ENCODE results near the gene TRIM46. TPM values are rescaled to one million over a fixed set of nuclear protein-coding genes. Genes with fewer than 3 reads are reported as not detected.
"Not testable (repeated sequence)": the region's sequence is repeated elsewhere in the genome, so short reads cannot be mapped to it uniquely, and the experiment has no call there.

Gene TRIM46
- total and polyA plus RNA-seq, 8 donors: 0.19 to 4.1 (median 0.39) TPM

- no peaks in the 10 kb centered on the region for H3K27me3 ChIP-seq
- peak within 1 kb of the TSS; percentile 95 to 98 (median 97) for H3K27ac ChIP-seq
- H3K9me3 ChIP-seq: no peaks in the 10 kb centered on the region
- ATAC-seq: peak; percentile 85 to 87 (median 86)
- DNase-seq: peak; percentile 81 to 95 (median 88)
- 0% methylated on average over 53 to 64 of the region's 64 CpGs for WGBS, 2 donors
- H3K4me3 ChIP-seq: peak within 1 kb of the TSS; percentile 65 to 86 (median 76)
- no peak for FAIRE-seq
- intact Hi-C loops (cut with DNase I): no loop called here
- no peaks in the 10 kb centered on the region for H3K36me3 ChIP-seq
- no peak for TF ChIP-seq CTCF (IDR thresholded peaks at IDR 0.05)
- peaks cover 0 to 15% (median 0%) of the 10 kb centered on the region in 3 donors for H3K4me1 ChIP-seq
Observed at GRCh38 chr1:155208541-155209311, 35.1 kb downstream of the TRIM46 start, which contains the start of gene MTX1. TSS of gene MTX1 (plus strand) at chr1:155208695. CDS start at chr1:155208805, 110 bp downstream.

- no peak for ATAC-seq
- DNase-seq: no peak
- no peak for TF ChIP-seq CTCF (IDR thresholded peaks at IDR 0.05)
- Histone ChIP-seq H3K36me3 (no peaks in the 10 kb centered on the region), H3K27me3 (no peaks in the 10 kb centered on the region), H3K4me3 (peak overlapping the region; percentile 65 to 86 (median 76)), H3K9me3 (no peaks in the 10 kb centered on the region), H3K27ac (peak overlapping the region; percentile 95 to 98 (median 97)), H3K4me1 (peaks cover 0 to 15% (median 0%) of the 10 kb centered on the region in 3 donors)
- intact Hi-C loops (cut with DNase I): no loop called here
- no peak for FAIRE-seq
- 3 to 4% methylated on average over 13 of the region's 13 CpGs for WGBS, 2 donors
Observed at GRCh38 chr1:155209312-155209721, 35.7 kb downstream of the TRIM46 start.

GRCh38 chr1:155210314-155211104, 36.9 kb downstream of the TRIM46 start:
- Histone ChIP-seq H3K4me3 (no peak overlapping the region), H3K27me3 (no peaks in the 10 kb centered on the region), H3K27ac (no peak overlapping the region), H3K36me3 (no peaks in the 10 kb centered on the region), H3K9me3 (no peaks in the 10 kb centered on the region), H3K4me1 (peaks cover 0 to 15% (median 0%) of the 10 kb centered on the region in 3 donors)
- FAIRE-seq: no peak
- TF ChIP-seq CTCF (IDR thresholded peaks at IDR 0.05): no peak
- intact Hi-C loops (cut with DNase I): no loop called here
- DNase-seq: no peak
- WGBS, 2 donors: 74% methylated on average over 4 of the region's 4 CpGs
- ATAC-seq: no peak

GRCh38 chr1:155211381-155212050, 37.9 kb downstream of the TRIM46 start:
- H3K9me3 ChIP-seq; H3K4me3 ChIP-seq; intact Hi-C loops (cut with DNase I); H3K27ac ChIP-seq; H3K27me3 ChIP-seq; ATAC-seq; FAIRE-seq; H3K36me3 ChIP-seq; DNase-seq: not testable (repeated sequence)
- 80 to 92% methylated on average over 11 to 13 of the region's 13 CpGs for WGBS, 2 donors
- H3K4me1 ChIP-seq: peaks cover 0 to 15% (median 0%) of the 10 kb centered on the region in 3 donors

GRCh38 chr1:155212051-155212440, 38.4 kb downstream of the TRIM46 start:
- H3K9me3 ChIP-seq; H3K27me3 ChIP-seq; FAIRE-seq; H3K36me3 ChIP-seq; H3K4me3 ChIP-seq; ATAC-seq; DNase-seq; H3K27ac ChIP-seq; intact Hi-C loops (cut with DNase I): not testable (repeated sequence)
- peaks cover 0 to 11% (median 0%) of the 10 kb centered on the region in 3 donors for H3K4me1 ChIP-seq
- WGBS, 2 donors: 80 to 87% methylated on average over 7 of the region's 7 CpGs

GRCh38 chr1:155214702-155215101, 41.1 kb downstream of the TRIM46 start:
- not testable (repeated sequence) for ATAC-seq, FAIRE-seq

More at GRCh38 chr1:155214702-155215101, 41.1 kb downstream of the TRIM46 start:
- DNase-seq: peak in 1 of 6 donors; percentile 18
- WGBS, 2 donors: 76% methylated on average over 8 of the region's 10 CpGs
- H3K4me3 ChIP-seq; H3K4me1 ChIP-seq; intact Hi-C loops (cut with DNase I); H3K27me3 ChIP-seq; H3K9me3 ChIP-seq; H3K36me3 ChIP-seq; H3K27ac ChIP-seq: not testable (repeated sequence)
